HCT116 (cell line): ENCODE results near the gene GNAO1. TPM values are rescaled to one million over a fixed set of nuclear protein-coding genes. Genes with fewer than 3 reads are reported as not detected.

Experiments used
- ATAC-seq: fragments of 200-7000 bp; cut with Tn5 transposase; 2 replicates; pipeline ENCODE4 v1.9.1; 2020; ENCODE audit warnings: mild to moderate bottlenecking, moderate library complexity
- BruUV-seq: library from RNA; stranded (reverse); fragments of 400-500 nt; replicated peaks from 2 replicates; lab custom pipeline; 2021; lab: Mats Ljungman, UMichigan
- CTCF ChIA-PET: fragments of 300-600 bp; sonication (Branson Sonifier 250); formaldehyde crosslinking; loops from one replicate; lab custom pipeline; 2021; ENCODE audit warnings: antibody characterized with exemption; lab: Charles Lee
- POLR2A ChIA-PET: fragments of 300-600, 350-600 bp; sonication (Branson Sonifier 250); formaldehyde crosslinking; loops from one replicate; lab custom pipeline; 2021; ENCODE audit warnings: antibody characterized with exemption; lab: Charles Lee
- RAD21 ChIA-PET, 2 experiments: fragments of 300-600 bp; sonication (Branson Sonifier 250); formaldehyde crosslinking; loops; one replicate each; lab custom pipeline; 2023; ENCODE audit warnings: low total read pairs in 2 of 2; ENCODE audit not compliant: uncharacterized antibody in 2 of 2, unreplicated experiment in 2 of 2, low non-redundant PET in 1 of 2; lab: Charles Lee
- DNase-seq: peaks from one replicate; pipeline ENCODE4 v3.0.0-alpha.2; 2010; ENCODE audit warnings: low read depth, low spot score
- H2AFZ ChIP-seq: fragments of 200-600 bp; shearing (Covaris generic), sonication (generic); 2 replicates; pipeline ENCODE4 v1.6.1; 2017; ENCODE audit warnings: low read depth, mixed run types, mixed read lengths, antibody characterized with exemption, low read length; ENCODE audit not compliant: poor library complexity, severe bottlenecking
- H3K27ac ChIP-seq: 2 replicates; pipeline ENCODE4 v1.5.1; 2012; ENCODE audit warnings: low read depth, low read length
- H3K27me3 ChIP-seq: fragments of 200-600 bp; sonication (generic); 2 replicates; pipeline ENCODE4 v1.6.1; 2016; ENCODE audit warnings: mixed run types, low read length, mixed read lengths; ENCODE audit not compliant: insufficient read depth
- H3K36me3 ChIP-seq, 2 experiments: fragments of 200-500 bp in 1 of 2; fragments of 200-600 bp in 1 of 2; sonication (Bioruptor generic) in 1 of 2; sonication (generic) in 1 of 2; 2 replicates each; pipeline versions ENCODE4 v1.5.1 to v1.6.1; 2014 to 2016; ENCODE audit warnings: low read length in 2 of 2, inconsistent platforms in 1 of 2, mixed read lengths in 1 of 2, mixed run types in 1 of 2; ENCODE audit not compliant: insufficient read depth in 2 of 2, control insufficient read depth in 1 of 2
- H3K4me1 ChIP-seq, 2 experiments: fragments of 200-600 bp in 1 of 2; sonication (generic) in 1 of 2; 2 replicates each; pipeline versions ENCODE4 v1.5.1 to v1.6.1; 2012 to 2017; ENCODE audit warnings: low read length in 2 of 2, inconsistent platforms in 1 of 2, mild to moderate bottlenecking in 1 of 2, mixed read lengths in 1 of 2, mixed run types in 1 of 2, moderate library complexity in 1 of 2; ENCODE audit not compliant: insufficient read depth in 2 of 2, control insufficient read depth in 1 of 2
- H3K4me2 ChIP-seq: fragments of 200-600 bp; sonication (generic); 2 replicates; pipeline ENCODE4 v1.6.1; 2017; ENCODE audit warnings: mixed run types, low read length, mixed read lengths
- H3K4me3 ChIP-seq, 2 experiments: fragments of 200-600 bp in 1 of 2; sonication (generic) in 1 of 2; replicated peaks in 1 of 2; 2 replicates each; pipeline ENCODE4 v1.5.1; 2011 to 2016; ENCODE audit warnings: low read length in 2 of 2, control low read depth in 1 of 2, low read depth in 1 of 2, mild to moderate bottlenecking in 1 of 2, mixed read lengths in 1 of 2, mixed run types in 1 of 2
- H3K79me2 ChIP-seq: fragments of 200-600 bp; sonication (generic); 2 replicates; pipeline ENCODE4 v1.6.1; 2017; ENCODE audit warnings: mild to moderate bottlenecking, mixed run types, low read length, moderate library complexity, mixed read lengths; ENCODE audit not compliant: insufficient read depth
- H3K9ac ChIP-seq: fragments of 200-600 bp; sonication (generic); 2 replicates; pipeline ENCODE4 v1.6.1; 2016; ENCODE audit warnings: low read length, mixed read lengths
- H3K9me2 ChIP-seq: fragments of 200-600 bp; sonication (generic), shearing (Covaris generic); 2 replicates; pipeline ENCODE4 v1.6.1; 2017; ENCODE audit warnings: mixed run types, mild to moderate bottlenecking, moderate library complexity; ENCODE audit not compliant: insufficient read depth
- H3K9me3 ChIP-seq, 2 experiments: fragments of 200-500 bp in 1 of 2; fragments of 200-600 bp in 1 of 2; sonication (Bioruptor generic) in 1 of 2; sonication (generic) in 1 of 2; 2 replicates each; pipeline ENCODE4 v1.6.1; 2014 to 2017; ENCODE audit warnings: low read length in 2 of 2, mixed read lengths in 2 of 2, inconsistent platforms in 1 of 2, low read depth in 1 of 2, mild to moderate bottlenecking in 1 of 2, mixed run types in 1 of 2, moderate library complexity in 1 of 2; ENCODE audit not compliant: control insufficient read depth in 1 of 2, insufficient read depth in 1 of 2
- H4K20me1 ChIP-seq: fragments of 200-600 bp; sonication (generic), shearing (Covaris generic); 2 replicates; pipeline ENCODE4 v1.6.1; 2017; ENCODE audit warnings: mixed run types, mild to moderate bottlenecking, moderate library complexity; ENCODE audit not compliant: insufficient read depth
- CBX3 ChIP-seq: IDR thresholded peaks from 2 replicates; pipeline ENCODE4 v1.6.1; 2012; ENCODE audit warnings: low read depth
- CEBPB ChIP-seq: IDR thresholded peaks from 2 replicates; pipeline ENCODE4 v1.6.1; 2012; ENCODE audit warnings: low read depth
- EZH2 ChIP-seq: fragments of 200-600 bp; sonication (generic); IDR thresholded peaks from 2 replicates; pipeline ENCODE4 v1.6.1; 2017; ENCODE audit warnings: antibody characterized with exemption, mixed run types
- FOSL1 ChIP-seq: IDR thresholded peaks from 2 replicates; pipeline ENCODE4 v1.6.1; 2012; ENCODE audit warnings: low read depth
- MAX ChIP-seq: IDR thresholded peaks from 2 replicates; pipeline ENCODE4 v1.6.1; 2012
- POLR2A ChIP-seq: IDR thresholded peaks from 2 replicates; pipeline ENCODE4 v1.7.0; 2011; ENCODE audit warnings: borderline replicate concordance; ENCODE audit not compliant: insufficient read depth, insufficient read length; ENCODE audit errors: extremely low read depth
- POLR2AphosphoS5 ChIP-seq: IDR thresholded peaks from 2 replicates; pipeline ENCODE4 v1.6.1; 2011; ENCODE audit warnings: mild to moderate bottlenecking, low read depth, low read length, moderate library complexity
- RAD21 ChIP-seq: IDR thresholded peaks from 2 replicates; pipeline ENCODE4 v1.6.1; 2012; ENCODE audit warnings: low read depth, mild to moderate bottlenecking
- SIN3A ChIP-seq: IDR thresholded peaks from 2 replicates; pipeline ENCODE4 v1.6.1; 2012; ENCODE audit warnings: low read depth
- TCF7L2 ChIP-seq: IDR thresholded peaks from 2 replicates; pipeline ENCODE4 v1.7.0; 2011; ENCODE audit warnings: borderline replicate concordance, inconsistent platforms; ENCODE audit not compliant: insufficient read depth, insufficient read length; ENCODE audit errors: extremely low read depth
- YY1 ChIP-seq: IDR thresholded peaks from 2 replicates; pipeline ENCODE4 v1.6.1; 2011; ENCODE audit warnings: low read length, low read depth, moderate library complexity, mild to moderate bottlenecking; ENCODE audit not compliant: insufficient replicate concordance; ENCODE audit errors: extremely low read depth
- ZNF274 ChIP-seq: fragments of 200-500 bp; sonication (Bioruptor generic); IDR thresholded peaks from 2 replicates; pipeline ENCODE4 v1.6.1; 2014; ENCODE audit warnings: mild to moderate bottlenecking, low read depth, low read length, inconsistent platforms
- intact Hi-C: fragments of 100-400 bp; cut with micrococcal nuclease; formaldehyde crosslinking; loops from 2 replicates; pipeline ENCODE4 v1.10.0; 2022
- total RNA-seq: library from RNA; stranded (reverse); gene quantifications from one replicate; pipeline ENCODE4 v1.2.1, GENCODE V29; 2021; ENCODE audit not compliant: unreplicated experiment

GNAO1 gene
- total RNA-seq, 1 experiment from 2014 or later, result 0.12 TPM

DNA sequence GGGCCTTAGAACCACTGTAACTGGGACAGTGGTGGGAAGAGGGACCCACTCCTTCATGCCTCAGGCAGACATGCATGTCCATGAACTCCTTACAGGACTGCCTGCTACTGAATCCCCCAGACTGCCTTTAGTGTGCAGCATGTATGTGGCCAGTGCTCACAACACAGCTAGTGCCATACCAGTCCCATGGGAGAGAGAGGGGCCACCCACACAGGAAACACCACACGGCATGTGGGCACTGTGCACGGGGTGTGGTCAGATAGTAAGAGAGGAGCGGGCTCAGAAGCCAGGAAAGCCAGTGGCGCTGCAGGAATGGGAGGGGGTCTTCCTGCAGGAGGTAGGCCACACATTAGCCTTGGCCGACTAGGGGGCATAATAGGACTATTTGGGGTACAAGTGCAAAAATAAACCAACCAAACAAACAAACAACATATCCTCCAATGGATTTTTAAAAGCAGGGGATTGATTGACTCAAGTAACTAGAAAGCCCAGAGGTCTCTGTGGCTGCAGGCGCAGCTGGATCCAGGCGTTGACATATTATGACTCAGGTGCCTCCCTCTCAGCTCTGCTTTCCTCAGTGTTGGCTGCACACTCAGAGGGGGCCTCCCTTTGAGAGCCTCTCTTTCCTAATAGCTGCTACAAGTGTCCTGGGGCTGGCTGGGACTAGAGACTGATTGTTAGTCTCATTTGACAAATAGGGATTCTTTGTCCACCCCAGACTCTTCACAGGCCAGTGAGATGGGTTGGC lies 129.7 kb downstream of the GNAO1 start:
- no peak for DNase-seq
- Histone ChIP-seq H3K4me1 (peaks cover 8 to 30% of the 10 kb centered on the region in 2 experiments), H3K27ac (no peak overlapping the region), H3K4me2 (no peak overlapping the region), H3K79me2 (no peaks in the 10 kb centered on the region), H2AFZ (no peak overlapping the region), H3K9ac (no peak overlapping the region), H4K20me1 (no peaks in the 10 kb centered on the region), H3K9me3 (no peaks in the 10 kb centered on the region), H3K27me3 (no peaks in the 10 kb centered on the region), H3K4me3 (no peak overlapping the region), H3K36me3 (no peaks in the 10 kb centered on the region), H3K9me2 (no peaks in the 10 kb centered on the region)
- CTCF ChIA-PET, result interaction anchor here (1.0 to 1.3 kb wide), 2 partner anchors 9 to 856 kb away, joined by 3 to 4 read pairs; no protein-coding TSS in a partner anchor
- intact Hi-C loops, result loop anchor here (10.0 kb wide), 1 partner anchor 856 kb away; no protein-coding TSS in a partner anchor
- RAD21 ChIA-PET, result no interaction called here
- TF ChIP-seq CBX3 (no peak), RAD21 (no peak), POLR2AphosphoS5 (no peak), EZH2 (no peak), CEBPB (no peak), TCF7L2 (no peak), FOSL1 (no peak), SIN3A (no peak), ZNF274 (no peak), YY1 (no peak), POLR2A (no peak), MAX (no peak)
- no peak for ATAC-seq
- no TSS peak for BruUV-seq
- POLR2A ChIA-PET, result no interaction called here
